Measurements from ENCODE around the gene ELF2.
"Not testable (repeated sequence)": the region's sequence is repeated elsewhere in the genome, so short reads cannot be mapped to it uniquely, and the experiment has no call there.

Gene ELF2

GRCh38 chr4:139076016-139076744, 100.8 kb downstream of the ELF2 start:
- DNase-seq, result no peak

DNA sequence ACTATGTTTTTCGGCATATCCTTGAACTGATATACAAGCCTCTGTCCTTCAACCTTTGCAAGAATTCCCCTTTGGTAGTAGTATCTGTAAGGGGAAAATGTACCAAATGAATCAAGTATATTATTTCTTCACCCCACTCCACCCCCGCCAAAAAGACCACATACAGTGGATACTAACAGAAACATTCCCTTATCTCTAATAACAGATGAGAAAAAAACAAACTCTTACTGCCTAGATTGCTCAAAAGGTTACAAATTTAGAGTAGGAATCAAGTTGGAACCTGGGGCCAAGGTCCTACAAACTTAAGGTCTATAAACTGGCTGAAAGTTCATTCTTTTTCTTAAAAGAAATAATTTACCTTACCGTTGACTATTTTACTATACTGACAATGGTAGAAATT, 116.4 kb downstream of the ELF2 start:
- no peak for DNase-seq

DNA sequence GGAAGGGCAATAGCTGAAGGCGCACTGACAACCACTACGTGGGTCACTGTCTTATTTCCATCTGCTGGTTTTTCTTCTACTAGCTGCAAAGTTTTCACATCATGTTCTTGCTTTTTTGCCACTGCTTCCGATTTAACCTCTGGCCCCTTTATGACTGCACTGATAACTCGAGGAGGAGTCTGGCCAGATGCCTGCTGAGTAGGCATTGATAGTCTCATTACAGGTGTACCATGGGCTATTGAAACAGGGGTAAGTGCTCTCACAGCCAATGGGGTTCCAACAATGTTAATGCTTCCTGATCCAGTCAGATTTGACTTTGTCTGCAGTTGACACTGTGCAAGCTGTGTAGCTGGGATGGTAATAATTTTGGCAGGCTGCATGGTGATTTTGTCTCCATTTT, 118.0 kb downstream of the ELF2 start:
- not testable (repeated sequence) for DNase-seq

DNA sequence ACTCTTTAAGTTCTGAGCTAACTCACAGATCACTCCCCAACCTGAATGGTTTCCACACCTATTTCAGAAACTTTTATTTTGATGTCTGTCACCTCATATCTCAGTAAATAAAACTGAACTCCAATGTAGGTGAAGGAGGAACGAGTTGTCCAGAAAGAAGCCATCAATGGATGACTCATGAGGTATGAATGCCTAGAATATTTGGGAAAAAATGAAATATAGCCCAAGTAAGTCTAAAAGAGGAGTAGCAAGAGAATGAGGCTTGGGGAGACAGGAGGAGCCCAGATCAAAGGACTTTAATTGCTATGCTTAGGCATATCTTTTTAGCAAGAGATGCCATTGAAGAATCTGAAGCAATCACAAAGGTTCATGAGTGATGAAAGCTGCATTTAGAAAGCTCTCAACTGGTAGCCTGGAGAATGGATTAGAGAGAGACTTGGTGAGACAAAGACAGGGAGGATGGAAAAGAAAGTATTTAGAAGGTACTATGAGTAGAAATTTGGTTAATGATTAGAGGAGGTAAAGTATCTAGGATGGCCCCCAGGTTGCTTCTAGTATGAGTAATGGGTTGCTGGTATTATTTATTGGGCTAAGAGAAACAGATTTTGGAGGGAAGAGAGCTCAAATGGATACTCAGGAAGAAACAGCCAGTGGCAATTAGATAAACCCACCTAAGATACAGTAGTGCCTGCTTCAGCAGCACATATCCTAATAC, 122.1 kb downstream of the ELF2 start:
- no peak for DNase-seq

DNA sequence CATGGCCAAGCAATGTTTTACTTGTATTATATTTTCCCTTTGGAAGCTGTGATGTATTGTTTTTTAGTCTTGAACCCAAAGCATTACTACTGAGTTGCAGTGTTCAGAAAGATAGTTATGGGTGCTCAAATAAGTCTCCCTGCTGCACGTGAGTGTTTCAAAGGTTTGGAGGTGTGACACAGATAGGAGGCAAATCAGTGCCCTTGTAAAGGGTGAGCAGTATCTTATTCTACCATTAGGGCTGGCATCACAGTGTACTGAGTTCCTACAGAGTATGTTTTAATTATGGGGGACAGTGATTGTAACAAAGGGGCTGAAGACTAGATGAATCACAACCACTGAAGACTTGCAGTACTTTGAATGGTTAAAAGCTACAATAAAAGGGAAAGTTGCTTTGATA, 123.1 kb downstream of the ELF2 start:
- DNase-seq, result no peak

GRCh38 chr4:139050446-139050845, 126.6 kb downstream of the ELF2 start:
- DNase-seq, result no peak

DNA sequence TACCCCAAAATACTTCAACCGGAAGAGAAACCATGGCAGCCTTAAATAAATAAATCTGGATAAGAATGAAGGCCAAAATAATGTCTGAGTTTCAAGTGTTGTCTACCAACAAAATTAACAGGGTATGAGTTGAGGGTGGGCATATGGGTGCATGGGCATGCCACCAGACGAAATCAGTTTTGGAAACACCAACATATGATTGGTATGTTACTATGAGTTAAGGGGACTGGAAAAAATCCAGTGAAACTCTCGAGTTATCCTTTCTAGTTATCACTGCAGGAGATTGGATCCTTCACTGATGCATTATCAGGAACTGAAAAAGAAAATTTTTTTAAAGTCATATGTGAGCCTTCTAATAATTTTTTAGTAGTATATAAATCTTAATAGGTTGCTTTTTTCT, 129.0 kb downstream of the ELF2 start:
- no peak for DNase-seq

- DNase-seq, result no peak
Observed at GRCh38 chr4:139044291-139044690, 132.7 kb downstream of the ELF2 start.

- no peak for DNase-seq
Observed at GRCh38 chr4:139042981-139043460, 134.0 kb downstream of the ELF2 start.

DNA sequence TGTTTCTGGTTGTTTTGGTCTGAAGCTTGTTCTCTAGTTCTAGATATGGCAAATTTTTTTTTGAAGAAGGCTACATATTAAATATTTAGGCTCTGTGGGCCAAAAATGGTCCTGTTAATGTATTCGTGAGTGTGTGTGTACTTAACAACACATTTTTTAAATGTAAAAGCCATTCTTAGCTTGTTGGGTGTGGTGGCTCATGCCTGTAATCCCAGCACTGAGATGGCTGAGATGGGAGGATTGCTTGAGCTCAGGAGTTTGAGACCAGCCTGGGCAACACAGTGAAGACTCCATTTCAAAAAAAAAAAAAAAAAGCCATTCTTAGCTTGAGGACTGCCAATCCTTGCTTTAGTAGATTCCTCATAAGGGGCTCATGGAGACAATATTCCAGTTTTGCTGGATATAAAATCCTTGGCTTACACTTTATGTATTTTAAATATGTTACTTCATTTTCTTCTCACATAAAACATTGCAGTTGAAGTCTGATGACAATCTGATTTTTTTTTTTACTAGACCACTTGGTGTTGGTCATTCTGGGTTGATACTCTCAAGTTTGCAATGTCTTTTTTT, 138.1 kb downstream of the ELF2 start:
- no peak for DNase-seq

- DNase-seq, result no peak
Observed at GRCh38 chr4:139036885-139037284, 140.1 kb downstream of the ELF2 start.

- no peak for DNase-seq
Observed at GRCh38 chr4:139035650-139036049, 141.4 kb downstream of the ELF2 start.

DNA sequence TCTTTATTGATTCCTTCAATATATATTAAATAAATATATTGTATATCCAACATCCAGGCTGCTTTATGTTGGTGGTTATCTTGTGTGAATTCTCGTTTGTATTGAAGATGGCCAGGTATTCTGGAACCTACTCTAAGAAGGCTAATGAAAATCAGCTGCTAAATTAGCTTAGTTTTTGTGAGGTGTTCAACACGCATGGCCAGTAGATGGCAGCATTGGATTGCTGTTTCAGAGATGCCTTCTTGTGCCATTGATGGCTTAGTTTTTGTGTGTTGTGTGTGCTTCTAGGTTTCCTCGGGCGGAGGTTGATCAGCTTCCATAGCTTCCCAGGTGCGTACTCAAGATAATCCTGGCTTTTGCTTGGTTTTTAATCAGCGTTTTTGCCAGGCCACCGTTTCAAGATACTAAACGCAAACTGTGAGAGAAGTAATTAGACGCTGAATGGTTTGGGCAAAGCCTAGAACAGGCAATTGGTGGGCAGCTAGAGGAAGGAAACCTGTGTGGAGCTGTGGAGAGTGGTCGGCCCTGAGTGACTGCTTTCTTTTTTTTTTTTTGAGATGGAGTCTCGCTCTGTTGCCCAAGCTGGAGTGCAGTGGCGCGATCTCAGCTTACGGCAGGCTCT, 146.3 kb downstream of the ELF2 start:
- peak; percentile 42 for DNase-seq

GRCh38 chr4:139029866-139030363, 147.1 kb downstream of the ELF2 start:
- DNase-seq, result not testable (repeated sequence)

DNA sequence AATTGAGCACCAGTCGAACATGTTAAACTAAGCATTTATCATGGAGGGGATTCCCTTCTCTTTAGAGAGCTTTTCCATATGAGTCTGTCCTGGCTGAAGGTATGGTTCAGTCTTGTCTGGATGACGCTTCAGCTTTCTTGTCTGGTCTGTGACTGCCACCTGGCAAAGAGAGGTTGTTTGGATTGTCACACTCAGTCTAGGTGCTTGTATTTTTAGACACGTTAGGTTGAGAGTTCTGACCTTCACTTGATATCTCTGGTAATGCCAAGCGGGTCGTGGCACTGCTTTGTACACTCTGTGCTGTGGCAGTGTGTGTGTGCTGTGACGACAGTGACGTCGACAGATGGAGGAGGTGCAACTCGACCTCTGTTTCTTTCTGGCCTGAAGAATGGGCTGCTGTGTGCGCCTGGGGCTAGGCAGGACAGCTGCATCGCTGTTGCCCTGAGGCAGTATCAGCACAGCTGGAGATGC, 148.8 kb downstream of the ELF2 start:
- DNase-seq, result no peak

DNA sequence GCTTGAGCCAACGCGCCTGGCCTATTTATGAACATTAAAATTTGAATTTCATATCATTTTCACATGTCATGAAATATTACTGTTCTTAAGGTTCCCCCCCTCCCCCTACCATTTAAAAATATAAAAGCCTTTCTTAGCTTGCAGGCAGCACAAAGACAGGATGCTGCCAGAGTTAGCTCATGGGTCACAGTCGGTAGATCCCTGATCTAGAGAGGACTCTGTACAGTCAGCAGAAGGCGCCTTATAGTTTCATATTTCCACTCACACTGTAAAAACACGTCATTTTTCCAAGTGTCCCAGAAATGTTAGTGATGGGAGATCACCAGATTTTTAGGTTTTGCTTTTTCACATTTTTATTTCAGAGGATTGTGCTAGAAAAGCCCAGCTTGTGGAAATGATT, 149.2 kb downstream of the ELF2 start:
- DNase-seq, result no peak

- DNase-seq, result no peak
Observed at GRCh38 chr4:139025841-139026240, 151.2 kb downstream of the ELF2 start.

- no peak for DNase-seq
Observed at GRCh38 chr4:139024686-139025085, 152.3 kb downstream of the ELF2 start.

- DNase-seq, result no peak
Observed at GRCh38 chr4:139022835-139023234, 154.2 kb downstream of the ELF2 start.

- not testable (repeated sequence) for DNase-seq
Observed at GRCh38 chr4:139021071-139021470, 155.9 kb downstream of the ELF2 start.

DNA sequence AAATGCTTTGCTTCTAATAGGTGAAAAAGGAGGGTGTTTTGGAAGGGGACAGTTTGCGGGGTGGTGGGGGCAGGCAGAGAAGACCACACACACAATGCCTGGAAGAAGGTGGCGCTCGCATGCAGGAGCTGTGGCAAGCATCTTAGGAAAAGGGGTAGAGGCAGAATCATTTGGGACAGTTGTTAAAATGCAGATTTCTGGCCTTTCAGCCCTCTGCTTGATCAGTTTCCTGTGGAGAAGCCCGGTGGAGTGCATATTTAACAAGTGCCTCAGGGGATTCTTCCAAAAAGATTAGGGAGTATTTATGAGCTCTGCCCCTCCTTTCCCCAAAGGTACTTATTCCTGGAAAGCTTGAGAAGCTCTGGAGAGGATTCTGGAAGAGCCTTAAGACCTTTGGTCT, 156.6 kb downstream of the ELF2 start:
- DNase-seq, result no peak

- DNase-seq, result no peak
Observed at GRCh38 chr4:139018971-139019758, 157.9 kb downstream of the ELF2 start.
